HG03571 (cell line): ENCODE measurements around the gene MEPCE.
A peak's percentile ranks its signal among the peaks of the same experiment; 100 is the strongest.

Source experiments
- ATAC-seq: cut with Tn5 transposase; IDR thresholded peaks from one replicate; pipeline ENCODE4 v1.9.1; 2021; ENCODE audit not compliant: unreplicated experiment

MEPCE gene

GRCh38 chr7:100457033-100457432 is 27.4 kb downstream of the MEPCE start:
- no peak for ATAC-seq

DNA sequence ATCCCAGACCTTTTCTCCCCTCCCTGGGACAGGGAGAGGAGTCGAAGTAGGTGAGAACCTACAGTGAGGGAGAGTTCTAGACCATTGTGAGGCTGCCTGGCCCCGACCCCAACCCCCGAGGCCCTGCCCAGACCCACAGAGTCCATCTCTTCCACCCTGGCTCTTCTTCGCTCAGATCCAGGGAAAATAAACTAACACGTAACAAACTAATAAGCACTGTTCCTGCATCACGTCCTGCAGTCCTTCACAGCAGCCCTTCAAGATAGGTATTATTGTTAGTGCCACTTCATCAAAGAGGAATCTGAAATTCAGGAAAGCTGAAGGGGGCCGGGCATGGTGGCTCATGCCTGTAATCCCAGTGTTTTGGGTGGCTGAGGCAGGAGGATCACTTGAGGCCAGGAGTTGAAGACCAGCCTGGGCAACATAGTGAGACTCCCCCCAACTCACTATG is 34.6 kb downstream of the MEPCE start, which contains the start of gene SPACDR:
SPACDR (minus strand) TSS at position 51 of the 451 bp plus-strand sequence. CDS start 235 bp downstream, outside the sequence.
- ATAC-seq = no peak

GRCh38 chr7:100464791-100465190 is 35.2 kb downstream of the MEPCE start:
- ATAC-seq = no peak

DNA sequence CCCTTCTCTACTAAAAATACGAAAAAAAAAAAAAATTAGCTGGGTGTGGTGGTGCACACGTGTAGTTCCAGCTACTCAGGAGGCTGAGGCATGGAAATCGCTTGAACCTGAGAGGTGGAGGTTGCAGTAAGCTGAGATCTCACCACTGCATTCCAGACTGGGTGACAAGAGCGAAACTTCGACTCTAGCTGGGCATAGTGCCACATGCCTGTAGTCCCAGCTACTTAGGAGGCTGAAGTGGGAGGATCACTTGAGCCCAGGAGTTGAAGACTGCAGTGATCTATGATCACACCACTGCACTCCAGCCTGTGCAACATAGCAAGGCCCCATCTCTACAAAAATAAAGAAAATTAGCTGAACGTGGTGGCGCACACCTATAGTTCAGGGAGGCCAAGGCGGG is 35.7 kb downstream of the MEPCE start:
- ATAC-seq = no peak

GRCh38 chr7:100465702-100466311 is 36.2 kb downstream of the MEPCE start:
- no peak for ATAC-seq

- ATAC-seq = no peak
These were observed 37.3 kb downstream of the MEPCE start for GRCh38 chr7:100466653-100467605.

DNA sequence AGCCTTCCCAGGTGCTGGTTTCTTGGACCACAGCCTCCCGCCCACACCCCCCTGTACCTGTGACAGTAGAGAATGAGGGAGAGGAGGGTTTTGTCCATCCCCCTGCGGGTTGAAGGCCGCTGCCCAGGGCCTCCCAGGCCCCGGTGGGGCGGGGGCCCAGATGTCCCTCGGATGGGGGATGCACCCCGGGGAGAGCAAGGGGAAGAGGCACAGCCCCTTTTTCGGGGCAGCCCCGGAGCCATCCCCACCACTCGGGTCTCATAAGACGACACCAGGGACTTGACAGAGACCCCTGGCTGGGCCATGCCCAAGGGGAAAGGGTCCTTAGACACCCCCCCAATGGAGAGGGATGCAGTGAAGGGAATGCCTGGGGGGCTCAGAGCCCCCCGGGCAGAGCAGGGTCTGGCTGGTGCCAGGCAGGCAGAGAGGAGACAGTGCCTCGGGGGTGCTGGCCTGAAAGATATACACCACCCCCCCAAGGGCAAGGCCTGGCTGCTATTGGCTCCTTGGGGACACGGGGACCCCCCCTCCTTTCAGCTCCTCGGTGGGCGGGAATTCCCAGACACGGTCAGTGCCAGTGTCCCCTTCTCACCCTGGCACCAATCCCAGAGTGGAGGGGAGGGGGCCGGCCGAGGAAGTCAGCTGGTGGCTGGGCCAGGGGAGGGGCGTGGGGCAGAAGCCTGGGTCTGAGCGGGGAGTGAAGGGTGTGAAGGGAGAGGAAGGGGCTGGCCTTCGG is 38.2 kb downstream of the MEPCE start:
- ATAC-seq = no peak

- ATAC-seq = no peak
These were observed 39.8 kb downstream of the MEPCE start for GRCh38 chr7:100469227-100470044.

DNA sequence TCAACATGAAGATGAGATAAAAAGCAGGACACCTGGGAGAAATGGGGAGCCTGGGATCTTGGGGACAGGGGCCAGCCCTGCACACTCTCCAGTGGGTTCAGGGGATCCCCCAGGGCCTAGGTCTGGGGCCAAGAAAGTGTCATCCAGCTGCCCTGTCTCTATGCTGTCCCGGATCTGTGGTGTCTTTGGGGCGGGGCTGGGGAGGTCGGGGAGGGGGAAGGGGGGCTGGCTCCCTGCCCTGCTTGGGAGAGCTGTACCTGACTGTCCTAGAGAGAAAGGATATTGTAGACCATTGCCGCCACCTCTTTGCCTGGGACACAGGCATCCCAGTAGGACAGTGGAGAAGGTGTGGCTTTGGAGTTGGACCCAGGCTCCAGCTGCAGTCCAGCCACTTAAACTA is 41.4 kb downstream of the MEPCE start:
- ATAC-seq = no peak

GRCh38 chr7:100472121-100472851 is 42.7 kb downstream of the MEPCE start:
- no peak for ATAC-seq

DNA sequence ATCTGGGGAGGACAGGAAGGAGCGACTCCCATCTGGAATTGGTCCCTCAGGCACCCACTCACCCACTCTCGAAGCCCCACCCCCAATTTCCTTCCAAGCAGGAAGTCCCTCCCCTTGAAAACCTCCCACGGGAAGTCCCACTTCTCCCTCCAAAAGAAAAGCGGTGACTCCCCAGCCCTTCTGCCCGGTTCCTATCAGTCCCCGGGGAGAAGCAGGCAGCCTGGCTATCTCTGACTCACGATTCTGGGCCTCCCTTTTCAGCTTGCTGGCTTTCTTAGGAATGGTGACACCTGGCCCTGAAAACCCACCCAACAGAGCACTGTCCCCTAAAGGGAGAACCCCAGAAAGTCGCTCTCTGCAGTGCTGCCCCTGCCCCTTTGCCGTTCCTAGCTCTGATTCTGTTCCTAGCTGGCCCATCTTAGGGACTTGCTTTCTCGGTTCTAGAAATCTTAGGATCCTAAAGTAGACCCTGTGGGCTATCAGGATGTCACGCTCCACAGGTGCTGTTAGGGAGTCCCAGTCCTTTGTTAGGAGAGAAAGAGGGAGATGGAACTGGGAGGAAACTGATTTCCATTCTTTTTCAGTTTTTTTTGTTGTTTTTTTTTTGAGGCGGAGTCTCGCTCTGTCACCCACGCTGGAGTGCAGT is 43.3 kb downstream of the MEPCE start:
- no peak for ATAC-seq

DNA sequence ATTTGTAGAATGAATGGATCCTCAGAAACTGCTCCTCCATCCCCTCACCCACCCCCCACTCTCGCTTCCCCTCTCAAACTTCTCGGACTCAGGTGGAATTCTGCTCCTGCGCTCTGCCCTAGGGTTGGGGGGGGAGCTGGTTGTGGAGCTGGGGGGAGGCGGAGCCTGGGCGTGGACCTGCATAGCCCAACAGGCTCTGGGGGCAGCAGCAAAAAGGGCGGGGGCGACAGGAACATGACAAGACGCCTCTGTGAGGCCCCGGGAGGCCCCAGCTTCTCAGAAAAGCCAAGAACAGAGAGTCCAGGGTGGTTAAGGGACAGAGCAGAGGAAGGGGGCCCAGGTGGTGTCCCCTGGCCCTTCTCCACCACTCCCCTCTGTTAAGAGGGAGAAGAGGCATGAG is 45.9 kb downstream of the MEPCE start:
- ATAC-seq = no peak

DNA sequence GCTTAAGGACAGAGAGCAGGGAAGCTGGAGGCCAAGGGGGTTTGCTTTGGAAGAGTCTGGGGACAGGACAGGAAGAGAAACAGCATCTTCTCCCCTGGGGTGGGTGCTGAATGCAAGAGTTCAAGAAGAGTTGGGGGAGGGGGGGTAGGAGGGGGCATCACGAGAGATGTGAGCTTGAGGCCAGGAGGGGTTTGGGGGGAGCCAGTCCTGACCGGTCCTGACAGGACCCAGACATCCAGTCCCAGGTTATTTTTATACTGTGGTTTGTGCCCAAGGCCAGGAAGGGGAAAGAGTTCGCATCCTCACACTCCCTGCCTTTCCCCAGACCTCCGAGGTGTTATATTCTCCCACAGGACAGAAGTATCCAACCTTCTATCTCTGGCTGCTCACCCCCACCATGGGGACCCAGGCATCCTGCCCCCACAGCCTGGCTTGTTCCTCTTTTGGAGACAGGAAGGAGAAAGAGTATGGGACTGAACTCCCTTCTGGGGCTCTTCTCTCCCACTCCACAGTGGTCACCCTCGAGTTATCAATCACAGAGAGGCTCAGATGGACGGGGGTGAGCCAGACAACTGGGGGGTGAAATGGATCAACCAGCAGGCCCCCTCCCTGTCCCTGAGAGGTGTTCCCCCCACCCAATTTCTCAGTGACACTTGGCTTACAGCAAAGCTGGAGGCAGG is 46.6 kb downstream of the MEPCE start:
- no peak for ATAC-seq

DNA sequence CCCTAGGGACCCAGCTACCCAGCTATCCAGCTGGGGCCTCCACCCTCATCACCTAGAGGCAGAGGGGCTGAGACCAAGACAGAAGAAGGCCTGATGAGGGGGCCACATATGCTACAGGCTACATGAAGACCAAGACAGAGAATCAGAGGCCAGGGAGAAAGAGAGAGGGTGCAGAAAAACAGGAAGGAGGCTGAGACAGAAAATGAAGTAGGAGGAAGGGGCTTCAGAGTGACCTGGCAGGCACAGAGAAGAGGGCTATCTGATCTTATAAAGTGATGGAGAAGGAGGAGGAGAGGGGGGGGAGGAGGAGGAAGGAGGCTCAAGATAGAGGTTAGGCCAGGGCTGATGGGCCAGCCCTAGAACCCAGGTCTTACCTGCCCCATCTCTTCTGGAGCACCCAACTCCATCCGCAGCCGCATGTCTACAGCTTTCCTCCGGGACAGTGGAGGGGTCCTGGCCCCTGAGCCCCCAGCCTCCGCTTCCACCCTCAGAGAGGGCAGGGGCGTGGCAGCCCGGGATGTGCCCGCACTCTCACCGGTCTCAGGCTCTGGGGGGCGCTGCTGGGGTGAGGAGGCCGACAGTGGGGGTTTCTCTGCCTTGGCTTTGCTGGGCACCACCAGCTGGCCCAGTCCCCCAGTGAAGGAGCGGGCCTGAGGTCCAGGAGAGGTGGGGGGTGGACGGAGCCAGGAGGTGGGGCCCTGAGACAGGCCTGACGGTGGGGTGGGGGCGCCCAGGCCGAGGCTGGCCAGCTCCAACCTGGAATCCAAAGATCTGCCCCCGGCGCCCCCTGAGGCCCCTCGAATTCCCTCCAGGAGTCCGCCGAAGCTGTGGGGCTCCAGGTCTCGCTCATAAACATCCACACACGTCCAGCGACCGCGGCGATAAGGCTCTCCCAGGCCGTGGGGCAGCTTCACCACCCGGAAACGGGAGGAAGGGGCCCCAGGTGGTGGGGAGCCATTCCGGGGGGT is 47.6 kb downstream of the MEPCE start:
- ATAC-seq = no peak

DNA sequence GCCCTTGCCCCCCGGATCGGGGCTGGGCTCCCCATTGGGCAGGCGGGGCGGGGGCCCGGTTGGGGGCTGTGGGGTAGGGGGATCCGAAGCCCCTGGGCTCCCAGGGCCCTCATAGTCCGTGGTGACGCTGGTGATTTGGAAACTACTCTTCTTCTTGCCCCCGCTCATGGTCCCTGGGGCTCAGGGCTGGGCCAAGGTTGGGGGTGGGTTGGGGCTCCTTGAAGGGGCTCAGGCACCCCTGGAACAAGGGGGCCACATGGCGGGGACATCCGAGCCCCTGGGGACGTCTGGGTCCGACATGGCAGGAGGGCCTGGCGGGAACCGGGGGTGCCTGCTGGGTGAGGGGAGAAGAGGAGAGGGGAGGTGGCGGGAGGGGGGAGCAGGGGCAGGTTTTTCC is 48.2 kb downstream of the MEPCE start:
- no peak for ATAC-seq

GRCh38 chr7:100478958-100479660 is 49.5 kb downstream of the MEPCE start, which contains the start of gene TSC22D4:
Gene TSC22D4, minus strand, starts transcription at chr7:100479214. Its CDS starts 1,176 bp downstream, at chr7:100478038.
- ATAC-seq = peak; percentile 52

- ATAC-seq = no peak
These were observed 51.8 kb downstream of the MEPCE start for GRCh38 chr7:100481466-100481865.
